ENCODE data around the gene CCDC54. TPM values are rescaled to one million over a fixed set of nuclear protein-coding genes. Genes with fewer than 3 reads are reported as not detected.

CCDC54 gene
- total RNA-seq, 4 donors from 2014 or later: not detected

DNA sequence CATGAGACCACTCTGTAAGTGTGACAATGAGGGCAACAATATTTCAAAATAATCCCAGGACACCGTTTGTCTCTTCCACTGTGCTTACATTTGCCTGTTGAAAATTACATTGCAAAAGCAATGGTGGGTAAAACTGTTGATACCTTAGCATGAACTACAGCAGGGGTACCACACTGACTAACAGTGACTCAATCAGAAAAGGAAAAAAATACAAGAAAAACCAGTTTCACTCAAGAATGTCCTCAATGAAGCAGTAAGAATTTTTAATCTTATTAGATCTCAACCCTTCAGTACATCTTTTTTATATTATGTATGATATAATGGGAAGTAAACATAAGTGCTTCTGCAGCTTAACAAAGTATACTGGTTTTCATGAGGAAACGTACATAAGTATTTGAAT, 1.6 kb upstream of the CCDC54 start:
- intact Hi-C loops (cut with DNase I; ENCODE audit: low total_unique reads): no loop called here
- 79 to 82% methylated on average over 2 of the region's 2 CpGs for WGBS, 2 donors
- TF ChIP-seq CTCF (IDR thresholded peaks at IDR 0.05): no peak
- no peak for TF ChIP-seq POLR2A (IDR thresholded peaks at IDR 0.05)
- H3K4me3 ChIP-seq (ENCODE audit: low read depth, poor library complexity, severe bottlenecking): no peak overlapping the region
- no peak for DNase-seq (ENCODE audit: low spot score in 2 of 2)

GRCh38 chr3:107382631-107383030, 5.4 kb downstream of the CCDC54 start:
- 40 to 49% methylated on average over 4 of the region's 4 CpGs for WGBS, 2 donors
- no peak overlapping the region for H3K4me3 ChIP-seq (ENCODE audit: low read depth, poor library complexity, severe bottlenecking)
- intact Hi-C loops (cut with DNase I; ENCODE audit: low total_unique reads): no loop called here
- TF ChIP-seq CTCF (IDR thresholded peaks at IDR 0.05): no peak
- TF ChIP-seq POLR2A (IDR thresholded peaks at IDR 0.05): no peak
- no peak for DNase-seq (ENCODE audit: low spot score in 2 of 2)

DNA sequence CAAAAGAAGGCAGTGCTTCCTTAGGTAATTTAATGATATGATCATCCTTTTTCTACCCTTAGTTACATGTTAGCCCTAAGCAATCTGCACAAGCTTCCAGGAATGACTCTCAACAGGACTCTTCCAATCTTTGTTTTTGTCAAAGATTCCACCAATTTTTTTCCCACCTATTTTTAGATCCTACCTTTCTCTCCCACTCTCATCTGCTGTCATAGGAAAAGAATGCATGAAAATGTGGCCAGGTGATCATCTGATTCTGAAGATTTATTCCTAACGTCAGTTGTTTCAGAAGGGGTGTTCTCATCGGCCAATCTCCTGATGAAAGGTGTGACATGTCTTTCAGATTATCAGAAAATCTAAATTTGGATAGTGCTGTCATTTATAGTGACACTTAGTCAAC, 7.2 kb downstream of the CCDC54 start:
- no peak for DNase-seq (ENCODE audit: low spot score in 2 of 2)
- TF ChIP-seq POLR2A (IDR thresholded peaks at IDR 0.05) (no peak), CTCF (IDR thresholded peaks at IDR 0.05) (no peak)
- intact Hi-C loops (cut with DNase I; ENCODE audit: low total_unique reads): no loop called here
- no peak overlapping the region for H3K4me3 ChIP-seq (ENCODE audit: low read depth, poor library complexity, severe bottlenecking)
- WGBS, 2 donors: 60 to 62% methylated on average over 2 of the region's 2 CpGs

DNA sequence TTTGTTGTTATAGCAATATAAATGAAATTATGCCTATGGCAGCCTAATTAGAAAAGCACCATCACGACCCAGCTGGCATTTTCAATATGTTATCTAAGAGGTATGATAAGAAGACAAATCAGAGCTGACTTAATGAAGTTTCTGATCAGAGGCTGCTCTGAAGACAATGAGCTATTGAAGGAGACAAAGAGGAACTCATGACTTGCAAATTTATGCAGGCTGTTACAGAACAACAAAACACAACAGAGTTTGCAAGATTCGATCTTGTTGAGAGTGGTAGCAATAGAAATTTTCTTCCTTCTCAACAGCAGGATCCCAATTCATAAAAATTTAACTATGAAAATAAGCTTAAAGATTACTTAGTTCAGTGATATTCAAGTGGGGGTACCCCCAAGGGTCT, 7.7 kb downstream of the CCDC54 start:
- no peak for DNase-seq (ENCODE audit: low spot score in 2 of 2)
- H3K4me3 ChIP-seq (ENCODE audit: low read depth, poor library complexity, severe bottlenecking): no peak overlapping the region
- intact Hi-C loops (cut with DNase I; ENCODE audit: low total_unique reads): no loop called here
- 42 to 44% methylated on average over 2 of the region's 2 CpGs for WGBS, 2 donors
- TF ChIP-seq POLR2A (IDR thresholded peaks at IDR 0.05) (no peak), CTCF (IDR thresholded peaks at IDR 0.05) (no peak)

DNA sequence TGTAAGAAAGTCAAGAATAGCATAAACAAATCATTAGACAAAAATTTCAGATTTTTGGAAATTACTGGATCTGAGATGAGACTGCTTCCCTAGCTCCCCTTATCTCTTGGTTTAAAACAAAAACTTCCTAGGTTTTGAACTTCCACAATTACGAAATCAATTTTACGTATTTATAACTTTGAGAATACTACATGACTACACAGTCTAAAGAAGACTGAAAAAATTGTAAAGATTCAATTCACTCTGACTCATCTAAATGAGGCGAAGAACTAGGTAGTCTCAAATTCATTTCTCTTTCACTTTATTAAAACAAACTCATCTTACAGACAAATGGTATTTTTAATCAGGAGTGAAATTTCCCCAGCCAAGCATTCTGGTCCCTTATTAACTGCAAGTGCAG, 10.3 kb downstream of the CCDC54 start:
- no peak for DNase-seq (ENCODE audit: low spot score in 2 of 2)
- TF ChIP-seq POLR2A (IDR thresholded peaks at IDR 0.05) (no peak), CTCF (IDR thresholded peaks at IDR 0.05) (no peak)
- 92 to 94% methylated on average over 3 of the region's 3 CpGs for WGBS, 2 donors
- H3K4me3 ChIP-seq (ENCODE audit: low read depth, poor library complexity, severe bottlenecking): no peak overlapping the region
- intact Hi-C loops (cut with DNase I; ENCODE audit: low total_unique reads): no loop called here

GRCh38 chr3:107392549-107393165, 15.4 kb downstream of the CCDC54 start:
- H3K4me3 ChIP-seq (ENCODE audit: low read depth, poor library complexity, severe bottlenecking): no peak overlapping the region
- no peak for DNase-seq (ENCODE audit: low spot score in 2 of 2)
- TF ChIP-seq CTCF (IDR thresholded peaks at IDR 0.05) (no peak), POLR2A (IDR thresholded peaks at IDR 0.05) (no peak)
- 57 to 72% methylated on average over 3 of the region's 3 CpGs for WGBS, 2 donors
- intact Hi-C loops (cut with DNase I; ENCODE audit: low total_unique reads): no loop called here

Data from lower leg skin (tissue), 4 donors.